ENCODE data around the gene TEAD4.

The TEAD4 gene

DNA sequence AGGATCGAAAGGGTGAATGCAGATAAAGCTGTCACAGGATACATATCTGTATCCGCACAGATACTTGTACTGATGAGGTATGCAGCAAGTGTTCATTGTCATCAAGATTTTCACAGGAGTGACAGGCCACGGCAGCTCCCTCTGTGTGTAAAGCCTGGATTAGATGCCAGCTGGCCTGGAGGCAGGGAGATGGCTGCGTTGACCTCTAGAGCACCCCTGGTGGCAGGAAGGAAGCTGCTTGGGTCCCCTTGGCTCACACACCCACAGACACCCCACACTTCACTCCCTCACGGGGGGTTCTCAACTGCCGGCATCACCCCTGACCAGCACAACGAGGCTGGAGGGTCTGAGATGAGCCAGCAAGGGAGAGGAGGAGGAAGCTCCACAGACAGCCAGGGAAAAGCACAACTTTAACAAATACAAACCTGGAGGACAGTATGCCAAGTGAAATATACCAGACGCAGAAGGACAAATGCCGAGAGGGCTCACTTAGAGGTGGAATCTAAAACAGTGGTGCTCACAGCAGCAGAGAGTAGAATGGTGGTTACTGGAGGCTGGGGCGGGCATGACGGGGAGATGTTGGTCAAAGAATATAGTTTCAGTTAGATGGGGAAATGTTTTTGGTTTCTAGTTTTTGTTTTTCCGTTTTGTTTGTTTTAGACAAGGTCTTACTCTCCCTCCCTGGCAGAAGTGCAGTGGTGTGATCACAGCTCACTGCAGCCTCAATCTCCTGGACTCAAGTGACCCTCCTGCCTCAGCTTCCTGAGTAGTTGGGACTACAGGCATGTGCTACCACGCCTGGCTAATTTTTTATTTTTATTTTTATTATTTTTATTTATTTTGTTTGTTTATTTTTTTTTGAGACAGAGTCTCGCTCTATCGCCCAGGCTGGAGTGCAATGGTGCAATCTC is 45.7 kb downstream of the TEAD4 start:
- no peak overlapping the region for H3K4me3 ChIP-seq (ENCODE audit: low read length)
- TF ChIP-seq, protein P1, sequence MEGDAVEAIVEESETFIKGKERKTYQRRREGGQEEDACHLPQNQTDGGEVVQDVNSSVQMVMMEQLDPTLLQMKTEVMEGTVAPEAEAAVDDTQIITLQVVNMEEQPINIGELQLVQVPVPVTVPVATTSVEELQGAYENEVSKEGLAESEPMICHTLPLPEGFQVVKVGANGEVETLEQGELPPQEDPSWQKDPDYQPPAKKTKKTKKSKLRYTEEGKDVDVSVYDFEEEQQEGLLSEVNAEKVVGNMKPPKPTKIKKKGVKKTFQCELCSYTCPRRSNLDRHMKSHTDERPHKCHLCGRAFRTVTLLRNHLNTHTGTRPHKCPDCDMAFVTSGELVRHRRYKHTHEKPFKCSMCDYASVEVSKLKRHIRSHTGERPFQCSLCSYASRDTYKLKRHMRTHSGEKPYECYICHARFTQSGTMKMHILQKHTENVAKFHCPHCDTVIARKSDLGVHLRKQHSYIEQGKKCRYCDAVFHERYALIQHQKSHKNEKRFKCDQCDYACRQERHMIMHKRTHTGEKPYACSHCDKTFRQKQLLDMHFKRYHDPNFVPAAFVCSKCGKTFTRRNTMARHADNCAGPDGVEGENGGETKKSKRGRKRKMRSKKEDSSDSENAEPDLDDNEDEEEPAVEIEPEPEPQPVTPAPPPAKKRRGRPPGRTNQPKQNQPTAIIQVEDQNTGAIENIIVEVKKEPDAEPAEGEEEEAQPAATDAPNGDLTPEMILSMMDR (IDR thresholded peaks at IDR 0.05; ENCODE audit: insufficient read depth, low read depth, low read length, missing control alignments) = no peak
- peak; percentile 17 for DNase-seq (ENCODE audit: low read depth)

DNA sequence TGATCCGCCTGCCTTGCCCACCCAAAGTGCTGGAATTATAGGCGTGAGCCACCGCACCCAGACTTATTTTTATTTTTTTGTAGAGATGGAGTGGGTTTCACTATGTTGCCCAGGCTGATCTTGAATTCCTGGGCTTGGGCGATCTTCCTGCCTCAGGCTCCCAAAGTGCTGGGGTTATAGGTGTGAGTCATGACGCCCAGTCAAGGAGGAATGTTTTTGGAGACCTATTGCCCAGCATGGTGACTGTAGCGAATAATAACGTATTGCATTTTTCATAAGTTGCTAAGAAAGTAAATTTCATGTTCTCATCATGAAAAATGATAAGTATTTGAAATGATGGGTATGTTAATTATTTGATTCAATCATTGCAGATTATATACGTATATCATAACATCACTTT is 46.5 kb downstream of the TEAD4 start:
- DNase-seq (ENCODE audit: low read depth) = peak; percentile 30
- TF ChIP-seq, protein P1 (IDR thresholded peaks at IDR 0.05; ENCODE audit: insufficient read depth, low read depth, low read length, missing control alignments) = no peak
- no peak overlapping the region for H3K4me3 ChIP-seq (ENCODE audit: low read length)

DNA sequence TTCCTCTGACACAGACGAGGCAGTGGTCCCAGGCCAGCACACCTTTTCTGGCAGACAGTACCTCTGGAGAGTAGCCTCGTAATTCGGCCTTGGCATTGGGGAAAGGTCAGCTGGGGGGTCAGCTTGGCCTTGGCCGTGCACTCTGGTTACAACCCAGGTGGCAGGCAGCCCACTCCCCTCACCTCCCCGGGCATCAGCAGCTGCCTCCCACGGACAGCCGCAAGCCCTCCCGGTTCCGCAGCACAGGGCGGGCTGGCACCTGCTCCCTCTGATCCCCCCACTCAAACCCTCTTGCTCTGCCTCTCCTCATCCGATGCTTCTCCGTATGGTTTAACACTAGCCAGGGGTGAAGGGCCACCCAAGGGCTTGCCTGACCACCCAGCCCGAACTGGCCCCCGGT is 50.6 kb downstream of the TEAD4 start:
- no peak for DNase-seq (ENCODE audit: low read depth)
- TF ChIP-seq, protein P1 (IDR thresholded peaks at IDR 0.05; ENCODE audit: insufficient read depth, low read depth, low read length, missing control alignments) = no peak
- no peak overlapping the region for H3K4me3 ChIP-seq (ENCODE audit: low read length)

DNA sequence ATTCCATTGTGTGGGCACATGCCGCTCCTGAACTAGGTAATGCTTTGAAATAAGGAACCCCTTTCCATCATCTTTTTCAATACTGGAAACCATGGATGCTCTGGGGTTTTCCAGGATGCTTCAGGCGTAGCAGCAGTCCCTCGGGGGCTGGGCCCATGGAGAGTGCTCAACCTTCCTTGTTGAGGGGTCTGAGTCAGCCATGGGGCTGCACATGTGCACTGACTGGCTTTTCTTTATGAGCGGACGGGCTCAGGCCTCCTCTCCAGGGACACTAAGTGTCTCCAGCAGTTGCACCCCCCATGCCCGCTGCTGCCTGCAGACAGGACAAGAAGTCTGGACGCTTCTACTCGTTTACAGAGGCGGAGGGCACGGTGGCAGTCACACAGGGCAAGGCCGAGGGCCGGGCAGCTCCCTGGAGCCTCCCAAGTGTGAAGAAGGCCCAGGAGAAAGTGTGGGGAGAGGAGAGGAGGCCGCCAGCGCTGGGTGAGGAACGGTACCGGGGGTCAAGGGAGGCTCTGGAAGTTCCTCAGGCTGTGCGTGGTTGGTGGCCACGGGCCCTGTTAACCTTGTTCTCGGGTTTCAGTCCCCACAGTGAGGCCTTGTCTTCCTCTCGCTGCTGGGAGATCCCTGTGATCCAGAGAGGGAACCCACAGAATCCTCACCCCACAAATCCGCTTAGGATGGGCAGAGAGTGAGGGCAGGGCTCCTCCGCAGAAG is 51.2 kb downstream of the TEAD4 start:
- TF ChIP-seq, protein P1 (IDR thresholded peaks at IDR 0.05; ENCODE audit: insufficient read depth, low read depth, low read length, missing control alignments) = no peak
- no peak overlapping the region for H3K4me3 ChIP-seq (ENCODE audit: low read length)
- no peak for DNase-seq (ENCODE audit: low read depth)

DNA sequence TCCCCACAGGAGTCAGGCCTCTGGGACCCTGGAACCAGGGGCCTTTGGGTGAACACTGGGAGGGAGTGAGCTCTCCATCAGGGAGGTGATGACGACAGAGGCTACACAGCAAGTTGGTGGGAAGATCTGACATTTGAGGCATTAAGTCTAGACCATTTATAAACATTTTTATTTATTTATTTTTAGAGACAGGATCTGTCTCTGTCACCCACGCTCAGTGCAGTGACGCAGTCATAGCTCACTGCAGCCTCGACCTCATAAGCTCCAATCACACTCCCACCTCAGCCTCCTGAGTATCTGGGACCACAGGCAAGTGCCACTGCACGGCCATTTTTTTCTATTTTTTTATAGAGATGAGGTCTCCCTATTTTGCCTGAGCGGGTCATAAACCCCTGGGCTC is 53.6 kb downstream of the TEAD4 start:
- TF ChIP-seq, protein P1 (IDR thresholded peaks at IDR 0.05; ENCODE audit: insufficient read depth, low read depth, low read length, missing control alignments) = no peak
- DNase-seq (ENCODE audit: low read depth) = no peak
- H3K4me3 ChIP-seq (ENCODE audit: low read length) = no peak overlapping the region

DNA sequence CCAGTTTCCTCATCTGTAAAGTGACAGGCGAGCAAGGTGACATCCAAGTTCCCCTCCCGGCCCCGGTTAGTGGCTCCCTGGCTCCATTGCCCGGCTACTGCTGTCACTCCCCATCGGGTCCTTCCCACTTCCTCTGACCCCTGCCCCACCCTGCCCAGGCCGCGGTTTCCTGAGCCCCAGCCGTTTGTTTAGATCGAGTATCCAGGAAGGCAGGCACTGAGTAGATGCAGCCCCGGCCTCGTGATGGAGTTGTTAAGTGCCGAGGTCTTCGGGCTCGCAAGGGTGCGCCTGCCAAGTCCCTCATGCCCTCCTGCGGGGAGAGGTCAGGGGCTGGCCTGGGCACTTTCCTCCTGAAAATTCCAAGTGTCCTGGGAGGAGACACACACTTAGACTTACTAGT is 55.4 kb downstream of the TEAD4 start:
- TF ChIP-seq, protein P1 (IDR thresholded peaks at IDR 0.05; ENCODE audit: insufficient read depth, low read depth, low read length, missing control alignments) = no peak
- H3K4me3 ChIP-seq (ENCODE audit: low read length) = no peak overlapping the region
- DNase-seq (ENCODE audit: low read depth) = no peak
